ENCODE results near the gene LZTS3.

DNA sequence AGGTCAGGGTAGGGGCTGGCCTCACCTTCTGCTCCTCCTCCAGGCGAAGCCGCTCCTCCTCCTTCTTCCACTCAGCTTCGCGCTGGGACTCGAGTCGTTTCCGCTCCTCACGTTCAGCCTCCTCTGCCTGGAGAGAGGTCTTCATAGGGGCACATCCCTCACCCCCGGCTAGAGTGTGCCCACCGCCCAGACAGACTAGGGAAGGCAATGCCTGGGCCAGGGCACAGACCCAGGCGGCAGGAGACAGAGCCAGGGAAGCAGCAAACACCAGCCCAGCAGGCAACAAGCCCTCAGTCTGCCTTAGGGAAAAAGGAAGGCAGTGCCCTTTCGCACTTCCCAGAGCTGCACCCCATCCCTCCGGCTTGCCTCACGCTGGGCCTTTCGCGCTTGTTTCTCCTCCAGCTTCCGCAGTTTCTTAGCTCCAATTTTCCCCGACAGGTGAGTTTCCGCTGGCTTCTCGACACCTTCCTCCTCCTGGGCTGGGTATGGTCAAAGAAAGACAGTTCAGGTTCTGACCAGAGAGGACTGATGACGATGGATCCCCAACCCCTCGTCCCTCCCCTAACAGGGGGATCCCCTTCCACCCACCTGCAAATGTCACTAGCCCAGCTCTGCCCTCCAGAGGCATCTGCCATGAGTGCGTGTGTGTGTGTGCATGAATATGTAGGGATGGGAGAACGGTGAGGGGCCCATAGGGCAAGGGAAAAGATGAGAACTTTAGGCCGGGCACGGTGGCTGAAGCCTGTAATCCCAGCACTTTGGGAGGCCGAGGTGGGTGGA is 26.8 kb upstream of the LZTS3 start:
- TF ChIP-seq EZH2 (IDR thresholded peaks at IDR 0.05; ENCODE audit: insufficient read depth, poor library complexity, severe bottlenecking): no peak
- TF ChIP-seq EZH2phosphoT487 (IDR thresholded peaks at IDR 0.05; ENCODE audit: insufficient read depth, low read depth): no peak

All from GM23248 (cell line).